GM18520 (cell line): Measurements from ENCODE around the gene KAT2A.

Source experiments
- ATAC-seq: cut with Tn5 transposase; IDR thresholded peaks from one replicate; pipeline ENCODE4 v1.9.1; 2021; ENCODE audit not compliant: unreplicated experiment

The KAT2A gene

DNA sequence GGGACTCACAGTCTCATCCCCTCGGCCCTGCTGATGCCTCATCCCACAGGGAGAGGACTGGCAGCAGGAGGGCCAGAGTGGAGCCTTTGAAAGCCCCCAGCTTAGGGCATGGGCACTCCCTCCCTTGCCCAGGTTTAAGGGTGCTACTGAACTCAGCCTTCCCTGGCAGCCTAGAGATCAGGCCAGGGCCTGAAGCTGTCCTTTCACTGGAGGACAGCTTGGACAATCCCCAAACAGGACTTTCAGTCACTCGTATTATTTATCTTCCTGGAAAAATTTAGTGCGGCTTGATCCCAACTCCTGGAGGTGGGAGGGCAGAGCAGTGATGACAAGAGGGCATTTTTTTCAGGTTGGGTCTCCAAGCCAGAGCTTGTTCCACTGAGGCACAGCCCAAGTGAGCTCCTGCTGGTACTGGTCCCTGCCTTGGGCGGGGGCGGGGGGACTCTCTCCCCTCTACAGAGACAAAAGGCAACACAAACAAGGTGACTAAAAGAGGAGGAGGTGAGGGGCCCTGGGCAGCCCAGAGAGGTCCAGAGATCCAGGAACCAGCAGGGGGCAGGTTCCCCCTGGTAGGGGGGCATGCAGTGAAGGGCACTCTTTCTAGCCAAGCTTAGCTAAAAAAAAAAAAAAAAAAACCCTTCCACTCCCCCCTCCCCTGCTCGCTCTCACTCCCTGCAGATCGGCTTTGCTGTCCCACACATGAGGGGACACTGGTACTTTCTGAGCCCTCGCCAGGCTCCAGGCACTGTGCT is 24.6 kb downstream of the KAT2A start:
- no peak for ATAC-seq

DNA sequence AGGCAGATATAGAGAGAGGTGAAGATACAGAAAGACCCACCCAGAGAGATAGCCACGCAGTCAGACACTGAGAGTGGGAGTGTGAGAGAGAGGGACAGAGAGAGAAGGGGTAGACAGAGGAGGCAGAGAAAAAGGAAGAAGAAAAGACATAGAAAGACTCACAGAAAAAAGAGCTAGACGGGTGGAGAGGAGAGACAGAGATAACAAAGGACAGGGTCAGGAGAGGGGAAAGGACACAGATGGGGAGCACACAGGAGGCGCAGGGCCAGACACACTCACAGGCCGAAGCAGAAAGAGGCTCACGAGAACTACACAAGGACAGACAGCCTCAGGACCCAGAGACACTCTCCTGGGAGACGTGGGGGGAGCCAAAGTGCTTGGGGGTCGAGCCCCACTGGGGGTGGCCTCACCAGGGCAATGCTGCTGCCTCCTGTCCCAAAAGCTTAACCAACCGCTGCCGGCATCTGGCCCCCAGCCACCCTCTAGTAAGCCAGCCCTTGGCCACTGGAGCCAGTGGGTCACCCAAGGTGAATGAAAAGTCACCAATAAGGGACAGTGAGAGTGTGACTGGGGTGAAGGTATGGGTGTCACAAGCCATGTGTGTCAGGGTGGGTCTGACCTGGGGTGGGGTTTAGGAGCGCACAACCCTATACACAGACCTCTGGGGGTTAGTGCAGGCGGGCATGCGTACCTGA is 26.6 kb downstream of the KAT2A start:
- ATAC-seq: no peak

- no peak for ATAC-seq
These were observed 28.2 kb downstream of the KAT2A start for GRCh38 chr17:42092939-42093338.

GRCh38 chr17:42090964-42091790 is 30.0 kb downstream of the KAT2A start:
- no peak for ATAC-seq

DNA sequence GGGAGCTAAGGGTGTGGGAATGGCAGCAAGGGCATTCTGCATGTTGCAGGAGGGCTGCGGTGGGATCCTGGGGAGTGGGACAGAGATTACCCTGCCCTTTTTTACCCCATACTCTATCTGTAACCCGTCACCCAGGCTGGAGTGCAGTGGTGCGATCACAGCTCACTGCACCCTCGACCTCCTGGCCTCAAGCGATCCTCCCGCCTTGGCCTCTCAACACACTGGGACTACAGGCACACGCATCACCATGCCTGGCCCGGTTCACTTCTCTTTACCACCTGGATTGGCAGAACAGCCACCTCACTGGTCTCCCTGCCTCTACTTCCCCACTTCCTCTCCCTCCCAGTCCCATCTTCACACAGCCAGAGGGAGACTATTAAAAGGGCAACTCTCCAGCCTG is 32.4 kb downstream of the KAT2A start:
- ATAC-seq: no peak

DNA sequence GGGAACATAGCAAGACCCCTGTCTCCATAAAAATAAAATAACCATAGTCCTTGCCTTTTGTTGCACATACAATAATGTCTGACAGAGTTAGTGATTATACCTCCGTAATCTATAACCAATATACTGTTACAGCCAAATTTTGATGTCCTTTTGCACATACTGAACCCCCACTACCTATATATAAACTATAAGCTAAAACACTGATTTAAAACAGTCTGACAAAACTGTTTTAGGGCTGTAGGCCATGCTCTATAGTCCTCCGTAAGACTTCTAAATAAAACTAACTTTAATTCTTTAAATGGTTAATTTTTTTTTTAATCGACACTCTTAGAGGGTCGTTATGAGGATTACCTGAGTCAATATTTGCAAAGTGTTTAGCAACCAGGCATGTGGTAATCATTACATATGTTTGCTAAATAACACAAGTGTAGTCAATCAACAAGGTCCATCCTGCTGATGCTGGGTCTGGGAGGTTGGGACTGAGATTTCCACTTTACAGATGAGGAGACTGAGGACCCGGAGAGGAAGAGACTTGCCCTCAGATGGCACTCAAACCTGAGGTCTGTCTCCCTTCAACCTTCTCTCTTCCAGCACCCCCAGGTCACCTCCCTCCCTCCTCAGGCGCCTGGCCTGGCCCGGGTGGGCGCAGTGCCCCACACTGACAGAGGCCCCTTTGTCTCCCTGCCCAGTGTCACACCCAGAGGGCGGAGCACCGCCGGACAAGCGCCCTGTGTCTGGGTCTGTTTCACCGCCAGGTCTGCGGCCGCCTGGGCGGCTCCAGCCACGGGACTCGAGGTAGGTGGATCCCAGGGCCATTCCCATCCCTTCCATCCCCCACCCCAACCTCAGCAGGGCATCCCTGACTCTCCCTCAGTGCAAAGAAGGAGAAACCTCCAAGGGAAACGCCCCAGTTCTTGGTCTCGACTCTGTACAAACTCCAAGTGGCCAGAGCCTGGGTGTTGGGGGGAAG is 33.1 kb downstream of the KAT2A start:
- ATAC-seq: no peak

DNA sequence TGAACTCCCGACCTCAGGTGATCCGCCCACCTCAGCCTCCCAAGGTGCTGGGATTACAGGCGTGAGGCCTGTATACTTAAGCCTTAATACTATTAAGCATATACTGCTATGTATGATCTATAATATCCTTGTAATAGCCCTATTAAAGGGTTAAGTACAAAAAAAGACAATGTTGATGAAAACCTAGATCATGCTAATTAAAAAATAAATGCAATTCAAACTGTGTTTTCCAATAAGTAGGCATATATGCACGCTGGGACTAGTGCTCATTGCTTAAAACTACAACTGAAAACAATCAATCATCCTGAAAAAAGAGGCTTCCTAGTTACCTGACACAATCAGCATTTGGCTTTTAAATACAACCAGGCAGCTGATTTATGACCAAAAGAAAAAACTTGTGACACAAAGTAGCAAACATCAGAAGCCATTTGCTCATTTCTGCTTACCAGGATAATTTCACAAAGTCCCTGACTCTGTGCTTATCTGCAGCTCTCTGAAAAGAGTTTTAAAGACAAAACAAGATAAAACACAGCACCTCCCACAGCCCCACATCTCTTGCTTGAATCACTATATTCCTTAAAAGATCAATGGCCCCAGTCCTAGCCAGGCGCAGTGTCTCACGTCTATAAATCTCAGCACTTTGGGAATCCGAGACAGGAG is 34.0 kb downstream of the KAT2A start:
- ATAC-seq: no peak

- ATAC-seq: no peak
These were observed 39.5 kb downstream of the KAT2A start for GRCh38 chr17:42081516-42082129.

- ATAC-seq: no peak
These were observed 41.6 kb downstream of the KAT2A start for GRCh38 chr17:42079541-42079940.

- no peak for ATAC-seq
These were observed 42.6 kb downstream of the KAT2A start for GRCh38 chr17:42078396-42079043.

GRCh38 chr17:42077755-42078154 is 43.4 kb downstream of the KAT2A start:
- no peak for ATAC-seq

DNA sequence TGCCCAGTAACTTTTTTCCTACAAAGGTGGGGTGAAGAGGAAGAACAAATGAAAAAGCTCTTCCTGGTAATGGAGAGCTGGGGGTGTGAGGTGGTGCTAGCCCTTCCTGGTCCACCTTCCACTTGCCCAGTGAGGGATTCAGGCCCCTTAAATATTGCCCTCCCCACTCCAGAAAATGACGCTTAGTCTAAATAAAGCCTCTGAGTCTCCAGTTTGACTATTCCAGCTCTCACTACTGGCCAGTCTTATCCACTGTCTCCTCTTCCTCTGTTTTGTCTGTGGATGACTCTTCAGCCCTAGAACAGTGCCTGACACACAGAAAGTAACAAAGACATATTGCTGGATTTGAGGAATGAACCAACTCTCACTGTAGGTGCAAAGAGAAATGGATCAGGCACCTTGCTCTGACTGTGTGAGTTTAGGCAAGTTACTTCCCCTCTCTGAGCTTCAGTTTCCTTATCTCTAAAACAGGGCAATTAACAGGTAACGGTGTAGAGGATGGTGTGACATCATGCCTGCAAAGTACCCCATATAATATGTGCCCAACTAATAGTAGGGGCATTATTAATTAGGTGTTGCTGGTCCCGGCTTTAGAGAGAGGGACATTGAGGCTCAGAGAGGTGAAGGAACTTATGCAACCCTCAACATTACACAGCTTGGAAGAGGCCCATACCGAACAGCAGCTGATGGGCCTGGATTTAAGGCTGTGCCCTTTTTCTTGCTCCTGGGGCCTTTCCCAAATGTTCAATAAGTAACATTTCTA is 44.2 kb downstream of the KAT2A start:
- no peak for ATAC-seq

GRCh38 chr17:42075789-42076188 is 45.4 kb downstream of the KAT2A start:
- ATAC-seq: no peak

- no peak for ATAC-seq
These were observed 48.6 kb downstream of the KAT2A start for GRCh38 chr17:42072323-42073187.

- no peak for ATAC-seq
These were observed 49.4 kb downstream of the KAT2A start for GRCh38 chr17:42071810-42072209.

- ATAC-seq: no peak
These were observed 52.2 kb downstream of the KAT2A start for GRCh38 chr17:42068979-42069378.

GRCh38 chr17:42067371-42068091 is 53.6 kb downstream of the KAT2A start:
- ATAC-seq: no peak
